SK-N-SH treated with all-trans-retinoic acid at 6 μM for 48 hours (cell line): ENCODE measurements around the gene MAPKAPK2.

ENCODE experiments used
- ATAC-seq: fragments of 200-7000 bp; cut with Tn5 transposase; 3 replicates; pipeline ENCODE4 v1.9.1; 2020; ENCODE audit warnings: mild to moderate bottlenecking, moderate library complexity
- ARNTL ChIP-seq: fragments of 450-650 bp; formaldehyde crosslinking; IDR thresholded peaks from 2 replicates; pipeline ENCODE4 v1.5.0; 2020; ENCODE audit warnings: low read depth, mild to moderate bottlenecking, moderate library complexity, borderline replicate concordance
- BACH2 ChIP-seq: fragments of 250-450 bp; sonication (Bioruptor Pico); IDR thresholded peaks from 2 replicates; pipeline ENCODE4 v1.9.0; 2021; ENCODE audit warnings: mild to moderate bottlenecking, borderline replicate concordance
- CREB5 ChIP-seq: fragments of 250-450 bp; sonication (Bioruptor Pico); IDR thresholded peaks from 2 replicates; pipeline ENCODE4 v1.5.1; 2020; ENCODE audit warnings: low read depth, mild to moderate bottlenecking, moderate library complexity
- CSDC2 ChIP-seq: fragments of 250-450 bp; sonication (Bioruptor Pico); IDR thresholded peaks from 2 replicates; pipeline ENCODE4 v1.5.0; 2020; ENCODE audit warnings: mild to moderate bottlenecking, moderate library complexity
- CSRNP3 ChIP-seq: fragments of 250-450 bp; sonication (Bioruptor Pico); IDR thresholded peaks from 2 replicates; pipeline ENCODE4 v1.5.1; 2021; ENCODE audit warnings: mild to moderate bottlenecking, moderate library complexity
- ESRRG ChIP-seq: fragments of 250-450 bp; sonication (Bioruptor Pico); IDR thresholded peaks from 2 replicates; pipeline ENCODE4 v1.6.1; 2021; ENCODE audit warnings: mild to moderate bottlenecking
- GLIS3 ChIP-seq: fragments of 250-450 bp; sonication (Bioruptor Pico); IDR thresholded peaks from 2 replicates; pipeline ENCODE4 v1.5.0; 2020; ENCODE audit warnings: mild to moderate bottlenecking, moderate library complexity
- ISL1 ChIP-seq: fragments of 250-450 bp; sonication (Bioruptor Pico); IDR thresholded peaks from 2 replicates; pipeline ENCODE4 v2.1.2; 2022; ENCODE audit warnings: mild to moderate bottlenecking, moderate library complexity
- OSR1 ChIP-seq: fragments of 250-450 bp; sonication (Bioruptor Pico); IDR thresholded peaks from 2 replicates; pipeline ENCODE4 v1.8.0; 2022; ENCODE audit warnings: moderate library complexity, mild to moderate bottlenecking, inconsistent platforms
- PATZ1 ChIP-seq: fragments of 250-450 bp; sonication (Bioruptor Pico); IDR thresholded peaks from 2 replicates; pipeline ENCODE4 v1.8.0; 2020; ENCODE audit warnings: mild to moderate bottlenecking, moderate library complexity, borderline replicate concordance
- PPARA ChIP-seq: fragments of 250-450 bp; sonication (Bioruptor Pico); IDR thresholded peaks from 2 replicates; pipeline ENCODE4 v1.5.0; 2020; ENCODE audit warnings: mild to moderate bottlenecking, borderline replicate concordance
- RARB ChIP-seq: fragments of 250-450 bp; sonication (Bioruptor Pico); IDR thresholded peaks from 2 replicates; pipeline ENCODE4 v1.8.0; 2021; ENCODE audit warnings: mild to moderate bottlenecking, moderate library complexity
- SNAI2 ChIP-seq: fragments of 250-450 bp; sonication (Bioruptor Pico); IDR thresholded peaks from 2 replicates; pipeline ENCODE4 v1.5.0; 2020; ENCODE audit warnings: mild to moderate bottlenecking, moderate library complexity
- TCF4 ChIP-seq: fragments of 250-450 bp; sonication (Bioruptor Pico); IDR thresholded peaks from 2 replicates; pipeline ENCODE4 v1.8.0; 2021; ENCODE audit warnings: mild to moderate bottlenecking, moderate library complexity, borderline replicate concordance
- TOX ChIP-seq: fragments of 250-450 bp; sonication (Bioruptor Pico); IDR thresholded peaks from 2 replicates; pipeline ENCODE4 v1.8.0; 2021; ENCODE audit warnings: mild to moderate bottlenecking, moderate library complexity, borderline replicate concordance
- TSHZ2 ChIP-seq: fragments of 250-450 bp; sonication (Bioruptor Pico); IDR thresholded peaks from 2 replicates; pipeline ENCODE4 v1.5.0; 2020; ENCODE audit warnings: mild to moderate bottlenecking, moderate library complexity
- ZC3H10 ChIP-seq: fragments of 250-450 bp; sonication (Bioruptor Pico); IDR thresholded peaks from 2 replicates; pipeline ENCODE4 v1.5.1; 2021; ENCODE audit warnings: mild to moderate bottlenecking, moderate library complexity
- ZFP3 ChIP-seq: fragments of 250-450 bp; sonication (Bioruptor Pico); IDR thresholded peaks from 2 replicates; pipeline ENCODE4 v1.5.0; 2020; ENCODE audit warnings: mild to moderate bottlenecking, moderate library complexity
- ZFP30 ChIP-seq: fragments of 450-650 bp; formaldehyde crosslinking; IDR thresholded peaks from 2 replicates; pipeline ENCODE4 v1.5.0; 2022; ENCODE audit warnings: mild to moderate bottlenecking, moderate library complexity
- ZNF565 ChIP-seq: fragments of 450-650 bp; formaldehyde crosslinking; conservative IDR thresholded peaks from 2 replicates; pipeline ENCODE4 v1.5.0; 2020; ENCODE audit warnings: low read depth, mild to moderate bottlenecking, moderate library complexity
- ZNF70 ChIP-seq: fragments of 450-650 bp; formaldehyde crosslinking; IDR thresholded peaks from 2 replicates; pipeline ENCODE4 v1.5.0; 2020; ENCODE audit warnings: mild to moderate bottlenecking, moderate library complexity
- ZNF8 ChIP-seq: fragments of 450-650 bp; formaldehyde crosslinking; IDR thresholded peaks from 2 replicates; pipeline ENCODE4 v1.5.0; 2020; ENCODE audit warnings: mild to moderate bottlenecking, moderate library complexity
- TF ChIP-seq, protein P1 (sequence below): fragments of 250-450 bp; sonication (Bioruptor Pico); IDR thresholded peaks from 2 replicates; pipeline ENCODE4 v1.8.0; 2021; ENCODE audit warnings: low read depth, mild to moderate bottlenecking, moderate library complexity, borderline replicate concordance

Gene MAPKAPK2

GRCh38 chr1:206704226-206704625 lies 19.5 kb downstream of the MAPKAPK2 start:
- TF ChIP-seq ZNF565 (CRISPR knock-in tag) = no peak
- no peak for TF ChIP-seq GLIS3 (CRISPR knock-in tag)
- no peak for TF ChIP-seq ZFP30 (CRISPR knock-in tag)
- TF ChIP-seq ESRRG = no peak
- TF ChIP-seq ZFP3 (CRISPR knock-in tag) = no peak
- TF ChIP-seq ZNF70 (CRISPR knock-in tag) = no peak
- TF ChIP-seq CSDC2 = no peak
- no peak for TF ChIP-seq PATZ1
- no peak for TF ChIP-seq BACH2 (CRISPR knock-in tag)

DNA sequence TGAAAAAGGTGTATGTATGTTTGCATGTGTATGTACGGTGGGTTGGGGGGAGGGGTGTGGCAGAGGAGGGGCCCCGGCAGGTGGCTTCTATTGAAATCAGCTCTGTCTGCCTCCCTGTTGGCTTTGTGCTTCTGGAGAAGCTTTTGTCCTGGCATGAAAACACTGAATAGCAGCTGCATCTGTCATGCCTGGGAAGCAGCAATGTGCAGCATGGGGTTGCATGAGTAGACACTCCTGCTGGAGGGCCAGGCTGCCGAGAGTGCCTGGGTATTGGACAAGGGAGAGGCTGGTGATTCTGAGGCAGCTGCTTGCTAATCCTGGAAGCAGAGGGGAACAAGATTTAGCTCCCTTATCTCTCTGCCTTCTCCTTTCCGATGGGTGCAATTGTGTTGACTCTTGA lies 20.5 kb downstream of the MAPKAPK2 start:
- TF ChIP-seq ZNF565 (CRISPR knock-in tag) = no peak
- TF ChIP-seq ZFP3 (CRISPR knock-in tag) = no peak
- no peak for TF ChIP-seq GLIS3 (CRISPR knock-in tag)
- TF ChIP-seq TCF4 = no peak
- no peak for TF ChIP-seq ZC3H10 (CRISPR knock-in tag)
- TF ChIP-seq SNAI2 (CRISPR knock-in tag) = no peak
- no peak for TF ChIP-seq TOX (CRISPR knock-in tag)
- no peak for TF ChIP-seq ZFP30 (CRISPR knock-in tag)
- TF ChIP-seq PPARA (CRISPR knock-in tag) = no peak
- TF ChIP-seq BACH2 (CRISPR knock-in tag) = no peak
- TF ChIP-seq, protein P1, sequence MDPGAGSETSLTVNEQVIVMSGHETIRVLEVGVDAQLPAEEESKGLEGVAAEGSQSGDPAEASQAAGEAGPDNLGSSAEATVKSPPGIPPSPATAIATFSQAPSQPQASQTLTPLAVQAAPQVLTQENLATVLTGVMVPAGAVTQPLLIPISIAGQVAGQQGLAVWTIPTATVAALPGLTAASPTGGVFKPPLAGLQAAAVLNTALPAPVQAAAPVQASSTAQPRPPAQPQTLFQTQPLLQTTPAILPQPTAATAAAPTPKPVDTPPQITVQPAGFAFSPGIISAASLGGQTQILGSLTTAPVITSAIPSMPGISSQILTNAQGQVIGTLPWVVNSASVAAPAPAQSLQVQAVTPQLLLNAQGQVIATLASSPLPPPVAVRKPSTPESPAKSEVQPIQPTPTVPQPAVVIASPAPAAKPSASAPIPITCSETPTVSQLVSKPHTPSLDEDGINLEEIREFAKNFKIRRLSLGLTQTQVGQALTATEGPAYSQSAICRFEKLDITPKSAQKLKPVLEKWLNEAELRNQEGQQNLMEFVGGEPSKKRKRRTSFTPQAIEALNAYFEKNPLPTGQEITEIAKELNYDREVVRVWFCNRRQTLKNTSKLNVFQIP (CRISPR knock-in tag) = no peak
- TF ChIP-seq ZNF8 (CRISPR knock-in tag) = no peak
- TF ChIP-seq ISL1 (CRISPR knock-in tag) = no peak
- TF ChIP-seq TSHZ2 = no peak
- no peak for TF ChIP-seq CREB5
- no peak for TF ChIP-seq ESRRG
- no peak for TF ChIP-seq CSDC2
- no peak for TF ChIP-seq PATZ1
- no peak for TF ChIP-seq ARNTL (CRISPR knock-in tag)
- no peak for TF ChIP-seq OSR1 (CRISPR knock-in tag)
- ATAC-seq = peak; percentile 14

More at GRCh38 chr1:206704226-206704625, 19.5 kb downstream of the MAPKAPK2 start:
- no peak for ATAC-seq

GRCh38 chr1:206705726-206706297 lies 21.1 kb downstream of the MAPKAPK2 start:
- ATAC-seq = no peak
- TF ChIP-seq ZNF8 (CRISPR knock-in tag) = no peak
- no peak for TF ChIP-seq RARB
- no peak for TF ChIP-seq CSRNP3 (CRISPR knock-in tag)
- no peak for TF ChIP-seq ZFP30 (CRISPR knock-in tag)
- no peak for TF ChIP-seq ARNTL (CRISPR knock-in tag)
- no peak for TF ChIP-seq SNAI2 (CRISPR knock-in tag)
- no peak for TF ChIP-seq TOX (CRISPR knock-in tag)
- no peak for TF ChIP-seq TSHZ2
